GM21515 (cell line): ENCODE results near the gene IFT27.

ENCODE experiments used
- ATAC-seq: cut with Tn5 transposase; IDR thresholded peaks from one replicate; pipeline ENCODE4 v1.9.1; 2021; ENCODE audit not compliant: unreplicated experiment

The IFT27 gene

DNA sequence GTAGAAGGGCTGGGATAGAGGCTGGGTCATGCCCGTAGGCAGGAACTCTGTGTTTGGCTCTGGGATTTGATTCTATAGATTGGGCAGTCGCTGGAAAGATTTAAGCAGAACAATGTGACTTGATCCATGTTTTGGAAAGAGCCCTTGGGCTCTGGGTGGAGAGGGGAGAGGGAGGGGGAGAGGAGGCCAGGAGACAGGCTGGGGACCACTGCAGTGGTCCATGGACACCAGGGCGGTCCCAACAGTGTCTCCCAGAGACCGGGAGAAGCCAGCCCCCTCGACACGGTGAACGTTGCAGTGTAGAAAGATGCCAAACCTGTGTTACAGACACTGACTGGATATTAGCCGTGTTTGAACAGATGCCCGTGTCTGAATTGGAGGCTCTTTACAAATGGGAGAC, 21.5 kb upstream of the IFT27 start:
- no peak for ATAC-seq

DNA sequence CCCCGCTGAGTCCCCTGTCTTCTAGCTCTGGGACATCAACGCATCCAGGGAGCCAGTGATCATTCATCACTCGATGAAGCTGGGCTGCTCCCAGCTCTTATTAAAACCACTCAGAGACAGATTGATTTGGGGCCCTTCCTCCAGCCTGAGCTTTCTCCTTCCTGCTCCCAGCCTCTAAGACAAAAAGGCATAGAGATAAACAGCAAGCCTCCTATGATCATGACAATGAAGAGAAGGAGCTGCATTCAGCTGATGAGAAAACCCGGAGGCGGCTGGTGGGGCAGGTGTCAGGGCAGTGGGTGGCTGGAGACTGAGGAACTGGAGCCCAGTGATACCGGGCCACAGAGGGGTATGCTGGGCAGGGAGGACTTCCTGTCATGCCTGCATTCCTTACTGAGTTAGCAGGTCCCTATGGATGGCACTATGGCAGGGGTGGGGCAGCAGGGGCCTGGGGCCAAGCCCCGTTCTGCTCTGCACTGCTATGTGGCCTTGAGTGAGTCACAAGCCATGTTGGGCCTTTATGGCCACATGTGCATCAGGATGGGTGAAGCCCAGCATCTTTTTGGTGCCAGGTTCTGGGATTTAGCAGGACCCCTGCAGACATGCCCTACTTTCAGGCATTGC, 20.7 kb upstream of the IFT27 start:
- no peak for ATAC-seq

DNA sequence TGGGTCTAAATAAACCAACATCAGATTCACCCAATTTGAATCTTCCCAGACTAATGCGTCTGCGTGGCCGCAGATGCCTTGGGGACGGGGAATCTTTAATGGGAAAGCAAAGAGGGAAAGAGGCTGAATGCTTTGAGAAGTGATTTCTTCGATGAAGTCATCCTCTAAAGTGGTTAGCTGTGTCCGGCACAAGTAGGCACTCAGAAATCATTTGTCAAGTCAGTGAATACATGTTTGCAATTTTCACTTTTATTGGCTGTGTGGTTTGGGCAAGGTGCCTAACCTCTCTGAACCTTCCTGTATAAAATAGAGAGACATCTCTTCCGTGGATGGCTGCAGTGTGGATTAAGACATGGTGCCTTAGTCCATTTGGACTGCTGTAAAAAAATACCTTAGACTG, 19.7 kb upstream of the IFT27 start:
- ATAC-seq, result no peak

DNA sequence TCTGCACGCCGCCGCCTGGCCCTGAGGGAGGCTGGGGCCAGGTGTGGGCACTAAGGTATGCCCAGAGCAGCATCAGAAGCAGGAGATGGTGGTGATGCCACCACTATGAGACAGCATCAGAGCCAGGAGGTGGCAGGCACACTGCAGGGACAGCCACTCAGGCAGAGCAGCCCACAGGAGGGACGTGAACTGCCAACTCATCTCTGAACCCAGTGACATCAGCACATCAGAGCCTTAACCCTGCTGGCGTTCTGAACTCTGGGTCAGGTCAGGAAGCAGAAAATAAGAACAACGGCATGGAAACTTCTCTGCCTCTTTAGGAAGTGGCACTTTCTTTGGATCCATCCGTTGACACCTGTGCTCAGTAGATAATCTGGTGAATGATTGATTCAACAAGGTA, 14.7 kb upstream of the IFT27 start:
- no peak for ATAC-seq

DNA sequence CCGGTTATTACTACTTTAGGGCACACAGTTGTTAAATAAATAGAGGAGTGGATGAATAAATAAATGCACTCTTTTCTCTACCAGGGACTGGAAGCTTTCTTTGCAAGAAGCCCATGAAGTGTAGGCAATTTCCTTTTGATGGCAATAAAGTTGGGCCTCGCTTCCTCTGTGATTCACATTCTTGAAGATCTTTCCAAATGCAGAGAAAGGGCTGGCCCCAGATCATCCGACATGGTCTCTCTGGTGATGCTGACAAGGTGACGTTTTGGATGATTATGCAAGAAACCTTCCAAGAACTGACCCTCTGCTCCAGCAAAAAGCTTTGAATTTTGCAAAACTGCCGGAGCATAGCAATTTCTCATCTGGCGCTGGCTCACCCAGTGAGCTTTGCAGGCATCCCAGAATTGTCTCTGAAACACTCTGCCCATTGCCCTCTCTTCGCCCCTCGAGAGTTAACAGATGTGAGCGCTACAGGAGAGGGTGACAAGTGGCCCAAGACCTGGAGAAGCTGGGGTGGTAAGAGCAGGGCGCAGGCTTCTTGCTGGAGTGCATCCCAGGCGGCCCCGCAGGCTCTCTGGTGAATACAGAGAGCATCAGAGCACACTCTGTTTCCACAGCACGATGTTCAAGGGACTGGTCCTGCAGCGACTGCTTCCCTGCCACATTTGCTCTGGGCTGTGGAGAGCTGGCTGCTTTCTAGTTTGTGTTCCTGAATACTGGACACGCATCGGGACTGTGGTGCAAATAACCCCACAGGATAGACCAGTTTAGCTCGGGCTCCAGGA, 11.5 kb upstream of the IFT27 start:
- ATAC-seq, result no peak

DNA sequence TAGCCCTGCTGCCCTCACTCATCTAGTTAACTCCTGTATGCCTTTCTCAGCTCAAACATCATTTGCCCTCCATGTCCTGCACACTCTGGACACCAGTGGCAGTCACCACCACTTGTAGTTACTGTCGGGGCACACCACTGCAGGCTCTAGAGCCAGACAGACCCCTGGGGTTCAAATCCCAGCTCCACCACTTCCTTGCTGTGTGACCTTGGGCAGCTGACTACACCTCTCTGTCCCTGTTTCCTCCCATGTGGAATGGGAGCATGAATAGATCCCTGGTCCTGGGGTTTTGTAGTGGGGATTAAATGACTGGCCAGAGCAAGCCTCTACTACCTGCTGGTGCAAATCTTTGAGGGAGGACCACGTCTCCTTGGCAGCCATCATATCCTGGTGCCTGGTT, 7.8 kb upstream of the IFT27 start:
- no peak for ATAC-seq

DNA sequence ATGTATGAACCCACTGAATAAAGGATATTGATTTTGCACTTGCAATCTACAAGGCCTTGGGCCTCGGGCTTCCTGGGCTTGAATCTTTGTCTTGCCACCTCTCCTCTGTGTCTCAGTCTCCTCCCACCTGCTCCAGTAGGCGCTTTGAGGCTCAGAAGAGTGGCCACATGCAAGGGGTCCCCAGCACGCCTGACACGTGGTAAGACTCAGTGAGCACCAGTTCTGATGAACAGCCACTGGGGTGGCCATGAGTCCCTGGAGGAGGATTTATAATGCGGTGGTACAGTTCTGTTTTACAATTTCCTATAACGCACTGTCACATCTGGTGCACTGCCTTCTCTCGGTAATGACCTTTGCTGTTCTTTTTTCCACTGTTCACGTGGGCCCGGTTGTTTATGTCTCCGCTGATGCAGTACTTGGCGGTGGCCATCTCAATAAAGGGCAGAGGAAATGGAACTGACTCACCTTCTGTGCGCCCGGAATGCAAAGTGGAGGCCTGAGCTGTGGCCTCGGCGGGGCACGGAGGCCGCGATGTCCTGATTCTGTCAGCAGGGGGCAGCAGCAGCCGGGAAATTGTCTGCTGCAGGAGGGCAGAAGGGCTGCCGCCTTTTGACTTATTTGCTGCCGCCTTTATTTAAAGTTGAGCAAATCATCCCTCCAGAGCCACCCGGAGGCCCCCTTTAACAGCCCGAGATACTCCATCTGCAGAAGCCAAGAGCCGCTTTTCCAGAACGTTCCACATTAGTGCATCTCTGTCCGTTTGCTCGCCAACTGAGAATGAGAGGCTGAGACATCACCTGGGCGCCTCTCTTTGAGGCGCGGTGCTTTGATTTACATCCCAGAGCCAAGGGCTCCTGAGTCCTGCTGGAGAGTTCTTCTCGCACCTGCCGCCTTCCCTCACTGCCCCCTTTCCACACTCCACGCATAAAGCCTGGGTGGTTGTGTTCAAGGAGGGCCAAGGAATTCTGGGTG, 6.0 kb upstream of the IFT27 start:
- ATAC-seq, result peak; percentile 47

DNA sequence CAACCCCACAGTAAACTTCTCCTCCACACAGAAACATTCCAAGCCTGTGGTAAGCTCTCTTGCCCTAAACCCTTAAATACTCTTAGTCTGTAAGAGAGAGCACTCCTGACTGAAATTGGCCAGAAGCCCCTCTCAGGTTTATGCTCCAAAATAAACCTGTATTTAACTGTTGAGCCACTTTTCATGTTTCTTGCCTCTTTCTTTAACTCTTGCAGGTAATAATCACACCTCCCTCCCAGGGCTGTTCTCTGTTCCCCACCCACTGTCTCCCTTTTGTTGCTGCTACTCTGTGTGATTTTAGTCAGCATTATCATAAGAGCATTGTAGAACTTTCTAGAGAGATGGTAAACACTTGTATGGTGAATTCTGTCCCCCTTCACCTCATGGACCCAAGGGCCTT, 2.1 kb upstream of the IFT27 start:
- no peak for ATAC-seq

DNA sequence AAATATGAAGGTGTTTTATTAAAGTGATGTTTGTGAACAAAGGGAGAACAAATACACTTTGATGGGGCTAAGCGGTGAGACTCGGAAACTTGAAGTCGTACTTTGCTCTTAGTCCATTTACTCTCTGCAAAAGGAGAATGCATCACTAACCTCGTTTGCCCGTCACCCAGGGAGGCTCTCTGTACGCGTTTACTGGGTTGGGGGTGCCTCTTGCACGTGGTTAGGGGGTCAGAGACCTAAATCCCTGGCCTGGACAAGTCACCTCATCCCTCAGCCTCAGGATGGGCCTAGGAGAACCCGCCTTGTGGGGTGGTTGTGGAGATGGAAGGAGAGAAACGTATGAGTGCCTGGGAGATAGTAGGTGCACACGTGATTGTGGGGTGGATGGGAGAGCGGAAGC, 803 bp upstream of the IFT27 start:
- ATAC-seq, result no peak

DNA sequence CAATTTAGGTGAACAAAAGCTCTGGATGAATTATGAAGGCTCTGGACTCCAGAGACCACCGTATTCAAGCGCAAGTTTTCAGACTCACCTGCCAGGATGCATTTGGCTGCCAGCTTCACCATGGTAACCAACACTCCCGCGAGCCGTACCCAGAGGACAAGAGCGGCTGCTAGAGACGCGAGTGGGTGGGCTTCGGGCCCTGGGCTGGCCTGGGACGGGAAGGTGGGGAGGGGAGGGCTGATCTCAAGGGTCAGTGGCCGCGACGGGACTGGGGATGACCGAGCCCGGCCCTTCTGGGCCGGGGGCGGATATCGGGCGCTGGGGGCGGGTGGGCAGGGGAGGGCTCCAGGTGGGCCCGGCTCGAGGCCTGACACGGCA, 344 bp downstream of the IFT27 start:
- ATAC-seq, result peak; percentile 8

DNA sequence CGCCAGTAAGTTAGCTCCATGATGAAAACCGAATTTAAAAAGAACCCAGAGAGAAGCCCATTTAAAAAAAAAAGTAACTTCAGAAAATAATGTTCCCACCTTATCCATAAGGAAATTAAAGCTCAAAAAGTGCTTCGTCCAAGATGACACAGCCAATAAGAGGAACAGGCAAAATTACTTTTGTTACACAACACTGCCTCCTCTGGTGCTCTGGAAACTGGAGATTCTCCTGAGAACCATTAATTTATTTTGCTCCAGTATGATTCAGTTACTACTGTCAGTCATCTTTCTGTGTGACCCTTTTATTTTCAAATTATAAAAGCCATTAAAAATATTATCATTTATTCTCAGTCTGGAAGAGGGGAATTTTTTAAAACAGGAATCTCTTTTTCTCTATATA, 2.0 kb downstream of the IFT27 start:
- no peak for ATAC-seq

DNA sequence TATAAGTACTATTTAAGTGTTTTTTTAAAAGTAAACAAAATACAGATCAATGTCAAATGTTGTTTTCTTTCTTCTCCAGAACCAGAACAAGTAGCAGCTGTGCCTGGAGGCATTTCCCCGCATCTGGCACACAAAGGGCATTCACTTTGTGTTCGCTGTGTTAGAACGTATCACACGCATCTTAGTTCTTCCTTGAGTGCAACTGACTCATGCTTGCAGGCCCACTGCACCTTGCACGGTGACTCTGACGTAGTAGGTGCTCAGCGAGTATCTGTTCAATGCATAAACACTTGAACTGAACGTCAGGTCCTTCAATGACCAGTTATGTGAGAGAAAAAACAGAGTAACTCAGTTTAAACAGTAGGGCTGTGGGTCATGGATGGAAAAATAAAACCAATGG, 3.5 kb downstream of the IFT27 start:
- ATAC-seq, result no peak

DNA sequence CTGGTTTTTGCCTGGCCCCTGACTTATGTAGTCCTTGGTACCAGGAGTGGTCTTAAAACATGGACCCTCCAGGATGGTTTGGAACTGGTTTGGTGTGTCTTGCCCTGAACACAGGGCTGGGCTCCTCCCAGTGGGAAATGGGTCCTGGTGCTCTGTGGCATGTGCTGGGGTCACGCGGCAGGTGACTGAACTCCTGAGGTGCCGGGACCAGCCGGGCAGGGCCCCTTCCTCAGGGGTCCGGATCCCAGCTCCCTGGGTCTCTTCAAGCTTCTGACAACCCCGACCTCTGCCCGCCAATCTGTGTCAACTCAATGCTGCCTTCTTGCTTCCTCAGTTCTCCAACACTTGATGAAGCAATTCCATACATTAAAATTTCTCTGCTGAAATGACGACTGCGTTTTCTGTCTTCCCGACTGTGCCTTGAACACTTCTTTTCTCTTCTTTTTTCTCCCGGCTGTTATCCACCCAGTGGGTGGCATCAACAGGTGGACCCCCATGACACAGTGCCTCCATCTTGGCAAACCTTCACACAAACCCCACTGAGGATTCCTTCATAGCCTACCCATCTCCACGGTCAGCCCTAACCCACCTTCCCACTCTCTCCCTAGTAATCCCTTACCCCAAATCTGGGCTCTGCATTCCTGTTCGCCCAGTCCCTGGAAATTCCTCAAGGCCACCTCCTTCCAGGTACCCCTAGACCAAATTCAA, 4.4 kb downstream of the IFT27 start:
- ATAC-seq, result no peak

DNA sequence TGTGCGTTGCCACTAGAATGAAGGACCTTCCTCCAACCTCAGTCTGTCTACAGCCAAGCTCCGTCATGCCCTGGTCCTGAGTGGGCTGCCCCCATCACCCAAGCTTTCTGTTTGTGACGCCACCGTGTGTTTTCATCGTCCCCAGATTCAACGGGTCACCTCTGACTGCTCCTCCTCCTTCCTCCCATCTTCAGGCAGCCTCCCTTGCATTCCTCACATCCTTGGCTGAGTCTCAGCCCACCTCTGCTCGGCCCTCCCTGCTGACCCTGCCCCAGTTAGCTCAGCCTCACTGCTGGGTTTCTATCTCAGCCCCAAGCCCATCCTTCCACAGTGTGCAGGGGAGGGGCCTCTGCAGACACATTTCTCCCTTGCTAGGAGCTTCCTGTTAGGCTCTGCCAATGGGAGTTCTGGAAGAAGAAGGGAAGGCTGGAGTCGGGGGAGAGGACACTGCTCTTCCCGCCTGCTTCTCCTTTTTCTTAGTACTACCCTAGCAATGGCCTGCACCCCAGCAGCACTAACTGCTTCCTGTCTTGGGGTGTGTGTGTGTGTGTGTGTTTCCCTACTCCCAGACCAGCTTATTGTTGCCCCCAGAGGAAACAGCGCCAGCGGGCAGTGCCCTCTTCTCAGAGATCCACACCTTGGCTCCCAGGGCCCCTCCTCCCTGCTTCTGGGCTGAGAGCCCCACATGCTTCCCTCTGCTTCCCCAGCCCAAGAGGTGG, 5.2 kb downstream of the IFT27 start:
- no peak for ATAC-seq

DNA sequence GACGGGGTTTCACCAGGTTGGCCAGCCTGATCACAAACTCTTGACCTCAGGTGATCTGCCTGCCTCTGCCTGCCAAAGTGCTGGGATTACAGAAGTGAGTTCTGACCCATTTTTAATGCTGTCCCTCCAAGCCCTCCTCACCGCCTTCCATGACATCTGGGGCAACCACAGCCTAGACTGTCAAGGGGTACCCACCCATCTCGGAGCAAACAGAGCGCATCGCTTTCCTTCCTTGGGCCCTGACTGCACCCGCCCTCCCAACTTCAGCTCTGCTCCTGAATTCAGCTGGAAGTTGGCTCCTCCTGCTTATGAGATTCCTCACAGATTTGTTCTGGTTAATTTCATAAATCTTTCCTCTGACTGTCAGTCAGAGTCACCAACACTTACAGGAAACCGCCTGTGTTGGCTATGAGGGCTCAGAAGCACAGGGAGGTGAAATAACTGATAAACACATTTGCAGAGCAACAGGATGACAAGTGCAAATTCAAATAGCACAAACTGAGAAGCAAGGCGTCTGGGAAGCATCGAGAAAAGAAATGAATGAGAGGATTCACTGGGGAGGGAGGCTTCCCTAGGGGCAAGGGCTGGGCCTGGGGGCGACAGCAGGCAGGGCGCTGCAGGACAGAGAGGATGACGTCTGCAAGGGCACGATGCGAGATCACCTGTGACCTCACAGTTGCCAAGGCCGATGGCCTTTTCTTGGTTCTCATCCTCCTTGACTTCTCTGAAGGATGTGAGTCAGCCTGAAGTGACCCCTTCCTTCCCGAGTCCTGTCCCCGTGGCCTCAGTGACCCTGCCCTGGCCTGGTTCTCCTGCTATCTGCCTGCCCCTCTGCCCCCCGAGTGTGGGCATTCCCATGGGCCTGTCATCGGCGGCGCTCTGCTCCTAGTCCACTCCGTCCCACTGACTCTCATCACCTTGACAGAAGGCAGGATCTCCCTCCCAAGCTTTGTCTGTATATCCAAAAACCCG, 6.1 kb downstream of the IFT27 start:
- ATAC-seq, result no peak

DNA sequence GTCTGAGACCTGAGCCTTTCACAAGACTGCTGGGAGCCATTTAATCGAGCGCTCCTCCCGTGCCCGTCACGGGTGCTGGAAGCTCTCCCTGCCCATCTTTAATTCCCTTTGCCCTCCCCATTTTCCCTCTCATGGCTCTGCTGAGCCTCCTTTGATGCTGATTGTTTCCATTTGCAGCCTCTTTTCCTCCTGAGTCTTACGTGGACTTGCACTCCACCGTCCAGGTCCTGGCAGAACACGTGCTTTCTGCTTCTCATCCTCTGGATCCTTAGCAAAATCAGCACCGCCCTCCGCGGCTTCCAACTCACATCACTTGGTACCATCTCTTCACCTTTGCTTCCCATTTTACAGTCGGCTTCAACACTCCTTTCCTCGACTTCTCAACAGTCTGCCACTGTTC, 7.3 kb downstream of the IFT27 start:
- ATAC-seq, result no peak

DNA sequence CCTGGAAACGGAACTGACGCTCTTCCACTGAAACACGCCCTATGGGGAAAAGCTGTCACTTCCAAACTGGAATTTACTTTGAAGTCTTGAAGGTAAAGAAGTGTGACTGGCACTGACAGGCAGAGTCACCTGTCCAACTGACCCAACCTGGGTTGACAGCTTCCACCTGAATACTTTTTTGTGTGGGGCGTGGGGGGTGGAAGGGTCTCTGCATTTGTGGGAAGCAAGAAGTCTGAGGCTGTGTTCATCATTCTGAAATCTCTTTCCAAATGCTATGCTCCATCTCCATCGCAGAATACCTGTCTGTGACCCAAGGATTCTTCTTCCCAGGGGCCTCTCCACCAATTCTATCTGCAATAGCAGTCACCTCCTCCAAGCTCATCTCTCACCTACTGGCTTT, 7.8 kb downstream of the IFT27 start:
- no peak for ATAC-seq

DNA sequence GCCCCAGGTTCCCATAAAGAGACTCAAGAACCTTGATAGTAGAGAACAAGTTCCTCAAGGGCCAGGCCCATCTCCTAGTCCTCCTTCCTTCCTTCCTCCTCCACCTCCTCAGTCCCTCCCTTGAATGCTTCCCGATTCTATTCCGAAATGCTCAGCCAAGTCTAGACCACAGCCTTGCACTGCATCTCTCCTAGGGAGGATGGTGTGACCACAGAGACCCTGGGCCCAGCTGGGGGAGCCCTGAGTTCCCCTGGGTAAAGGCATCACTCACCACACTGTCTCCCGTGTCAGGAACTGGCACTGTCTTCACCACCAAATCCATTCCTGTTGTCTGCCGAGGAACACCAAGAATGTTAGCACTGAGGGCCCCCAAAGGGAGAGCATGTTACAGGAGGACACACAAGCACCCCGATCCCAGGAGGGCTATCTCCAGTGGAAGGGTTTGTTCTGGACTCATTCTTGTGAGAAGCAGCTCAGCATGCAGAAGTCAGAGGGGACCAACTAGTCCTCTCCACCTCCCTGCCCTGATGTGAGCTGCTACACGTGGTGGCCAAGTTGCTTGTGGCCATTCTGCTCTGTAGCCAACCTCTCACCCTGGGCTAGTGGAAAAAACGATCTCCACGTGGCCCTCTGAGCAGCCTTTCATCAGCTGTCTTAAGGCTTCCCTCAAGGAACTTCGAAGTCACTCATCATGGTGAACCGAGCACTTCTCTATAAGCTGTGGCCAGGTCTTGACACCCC, 8.7 kb downstream of the IFT27 start:
- ATAC-seq, result no peak
